Left ventricle myocardium inferior (tissue), 1 donor: ENCODE measurements around the gene SLIT3. TPM values are rescaled to one million over a fixed set of nuclear protein-coding genes. Genes with fewer than 3 reads are reported as not detected.

ENCODE experiments used
- DNase-seq: peaks from one replicate; pipeline ENCODE4 v3.0.0-alpha.2; 2020
- H3K27ac ChIP-seq: fragments of 200-600 bp; replicated peaks from 2 replicates; pipeline ENCODE4 v1.8.0; 2021
- H3K27me3 ChIP-seq: fragments of 200-600 bp; 2 replicates; pipeline ENCODE4 v1.8.0; 2021; ENCODE audit warnings: low read depth
- H3K36me3 ChIP-seq: fragments of 200-600 bp; 2 replicates; pipeline ENCODE4 v1.8.0; 2021
- H3K4me1 ChIP-seq: fragments of 200-600 bp; 2 replicates; pipeline ENCODE4 v1.8.0; 2021
- H3K4me3 ChIP-seq: fragments of 200-600 bp; 2 replicates; pipeline ENCODE4 v1.8.0; 2021; ENCODE audit warnings: mild to moderate bottlenecking, moderate library complexity
- H3K9me3 ChIP-seq: fragments of 200-600 bp; replicated peaks from 2 replicates; pipeline ENCODE4 v1.8.0; 2021
- CTCF ChIP-seq: fragments of 200-600 bp; IDR thresholded peaks from 2 replicates; pipeline ENCODE4 v1.8.0; 2021; ENCODE audit warnings: antibody characterized with exemption, mild to moderate bottlenecking, borderline replicate concordance
- intact Hi-C: fragments of 100-400 bp; cut with micrococcal nuclease; formaldehyde crosslinking; loops from one replicate; pipeline ENCODE4 v1.11.0; 2022
- total RNA-seq: library from RNA; stranded (reverse); fragmentation: NEBNext Ultra II Directional; extraction: Animal tissue kit (Norgen Biotek cat#: 25700); gene quantifications from one replicate; pipeline ENCODE4 v1.2.1, GENCODE V29; 2021
- donor health status: DM: no; HTN: yes; CAD: no; lungs with severe emphysema.

SLIT3 gene
- total RNA-seq, 1 donor from 2014 or later: 22.7 TPM

GRCh38 chr5:169072233-169072632 lies 228.7 kb downstream of the SLIT3 start:
- H3K27ac ChIP-seq: no peak overlapping the region
- no peak for TF ChIP-seq CTCF
- intact Hi-C loops: no loop called here
- no peaks in the 10 kb centered on the region for H3K36me3 ChIP-seq
- no peak overlapping the region for H3K4me3 ChIP-seq
- H3K9me3 ChIP-seq: no peaks in the 10 kb centered on the region
- DNase-seq: no peak
- peaks cover 10% of the 10 kb centered on the region for H3K4me1 ChIP-seq
- H3K27me3 ChIP-seq: peaks cover 7% of the 10 kb centered on the region

GRCh38 chr5:169070413-169070812 lies 230.5 kb downstream of the SLIT3 start:
- no peak for TF ChIP-seq CTCF
- H3K27ac ChIP-seq: no peak overlapping the region
- no peaks in the 10 kb centered on the region for H3K36me3 ChIP-seq
- no peak for DNase-seq
- peaks cover 7% of the 10 kb centered on the region for H3K27me3 ChIP-seq
- peaks cover 12% of the 10 kb centered on the region for H3K4me1 ChIP-seq
- intact Hi-C loops: no loop called here
- no peaks in the 10 kb centered on the region for H3K9me3 ChIP-seq
- H3K4me3 ChIP-seq: no peak overlapping the region

GRCh38 chr5:169067751-169068173 lies 233.2 kb downstream of the SLIT3 start:
- DNase-seq: no peak
- H3K27me3 ChIP-seq: peaks cover 14% of the 10 kb centered on the region
- no peak for TF ChIP-seq CTCF
- no peak overlapping the region for H3K4me3 ChIP-seq
- peaks cover 30% of the 10 kb centered on the region for H3K4me1 ChIP-seq
- no peaks in the 10 kb centered on the region for H3K36me3 ChIP-seq
- peak overlapping the region; percentile 25 for H3K27ac ChIP-seq
- intact Hi-C loops: no loop called here
- no peaks in the 10 kb centered on the region for H3K9me3 ChIP-seq

- H3K4me3 ChIP-seq: no peak overlapping the region
- no peaks in the 10 kb centered on the region for H3K9me3 ChIP-seq
- no peak for DNase-seq
- H3K4me1 ChIP-seq: peaks cover 30% of the 10 kb centered on the region
- intact Hi-C loops: no loop called here
- no peak for TF ChIP-seq CTCF
- peaks cover 20% of the 10 kb centered on the region for H3K27me3 ChIP-seq
- H3K36me3 ChIP-seq: no peaks in the 10 kb centered on the region
- H3K27ac ChIP-seq: no peak overlapping the region
Measured at GRCh38 chr5:169065400-169065799, 235.5 kb downstream of the SLIT3 start.

- H3K36me3 ChIP-seq: no peaks in the 10 kb centered on the region
- no peak overlapping the region for H3K27ac ChIP-seq
- peaks cover 30% of the 10 kb centered on the region for H3K4me1 ChIP-seq
- TF ChIP-seq CTCF: no peak
- no peaks in the 10 kb centered on the region for H3K9me3 ChIP-seq
- DNase-seq: no peak
- intact Hi-C loops: no loop called here
- H3K4me3 ChIP-seq: no peak overlapping the region
- H3K27me3 ChIP-seq: peaks cover 20% of the 10 kb centered on the region
Measured at GRCh38 chr5:169064093-169064492, 236.8 kb downstream of the SLIT3 start.
